Lung (tissue), 12 donors: ENCODE results near the gene MACROD1. TPM values are rescaled to one million over a fixed set of nuclear protein-coding genes. Genes with fewer than 3 reads are reported as not detected.

ENCODE experiments used
- ATAC-seq: fragments of 200-7000 bp; cut with Tn5 transposase; one replicate; pipeline ENCODE4 v1.9.1; 2020; ENCODE audit warnings: moderate number of reproducible peaks; ENCODE audit not compliant: insufficient read depth, low FRiP score
- DNase-seq, 3 donors: peaks; one replicate each; pipeline ENCODE4 v3.0.0-alpha.2; 2013 to 2017
- H3K27ac ChIP-seq, 2 donors: one replicate each; pipeline ENCODE4 v1.5.1; 2013; ENCODE audit warnings: mild to moderate bottlenecking in 2 of 2, moderate library complexity in 2 of 2, control low read depth in 1 of 2, inconsistent platforms in 1 of 2, low read depth in 1 of 2, low read length in 1 of 2
- H3K27me3 ChIP-seq, 3 donors: one replicate each; pipeline ENCODE4 v1.5.1; 2013; ENCODE audit warnings: low read length in 2 of 3; ENCODE audit not compliant: control insufficient read depth in 3 of 3, insufficient read depth in 3 of 3
- H3K36me3 ChIP-seq, 4 donors: one replicate each; pipeline ENCODE4 v1.5.1; 2013; ENCODE audit warnings: low read length in 4 of 4, mild to moderate bottlenecking in 1 of 4, moderate library complexity in 1 of 4; ENCODE audit not compliant: control insufficient read depth in 4 of 4, insufficient read depth in 4 of 4
- H3K4me1 ChIP-seq, 5 donors: one replicate each; pipeline ENCODE4 v1.5.1; 2013; ENCODE audit warnings: low read length in 5 of 5, mild to moderate bottlenecking in 2 of 5, moderate library complexity in 1 of 5; ENCODE audit not compliant: control insufficient read depth in 5 of 5, insufficient read depth in 5 of 5
- H3K4me3 ChIP-seq: one replicate; pipeline ENCODE4 v1.5.1; 2013; ENCODE audit warnings: mild to moderate bottlenecking, control low read depth, moderate library complexity
- H3K9ac ChIP-seq, 2 donors: one replicate each; pipeline ENCODE4 v1.5.1; 2013; ENCODE audit warnings: low read length in 2 of 2, control low read depth in 1 of 2; ENCODE audit not compliant: insufficient read depth in 1 of 2
- H3K9me3 ChIP-seq, 4 donors: one replicate each; pipeline ENCODE4 v1.5.1; 2013; ENCODE audit warnings: low read length in 3 of 4, mild to moderate bottlenecking in 1 of 4, moderate library complexity in 1 of 4; ENCODE audit not compliant: control insufficient read depth in 4 of 4, insufficient read depth in 3 of 4
- CTCF ChIP-seq: IDR thresholded peaks from 2 replicates; pipeline ENCODE4 v1.5.1; 2012; ENCODE audit warnings: mild to moderate bottlenecking; ENCODE audit errors: control extremely low read depth, extremely low read depth
- WGBS, 2 donors: extraction: QIAGEN DNeasy Blood & Tissue Kit; methylation state at CpG; one replicate each; pipeline ENCODE4 v1.1.7; 2013; 5-methylcytosine and 5-hydroxymethylcytosine counted together
- polyA plus RNA-seq, 2 donors: library from polyadenylated mRNA; stranded (reverse); fragments of 200-250 nt; gene quantifications; one replicate each; pipeline ENCODE4 v1.2.1, GENCODE V29; 2013
- total RNA-seq, 2 donors: library from RNA; depleted of rRNA in 1 of 2; stranded (reverse); fragments of >200 nt in 1 of 2; gene quantifications; one replicate each; pipeline ENCODE4 v1.2.1, GENCODE V29; 2014 to 2021
- donor health status: control.
- donor health status: control.
- donor health status: Bipolar disorder and iron deficiency.
- donor health status: healthy.
- donor health status: DM: yes; HTN: yes; CAD: no.

Gene MACROD1
- total and polyA plus RNA-seq, 4 donors, result 9.9 to 70.0 (median 19.0) TPM

- TF ChIP-seq CTCF, result no peak
- Histone ChIP-seq H3K9ac (no peak overlapping the region), H3K4me3 (no peak overlapping the region), H3K4me1 (peaks cover 0 to 18% (median 0%) of the 10 kb centered on the region in 5 donors), H3K27ac (no peak overlapping the region), H3K27me3 (no peaks in the 10 kb centered on the region), H3K9me3 (no peaks in the 10 kb centered on the region), H3K36me3 (no peaks in the 10 kb centered on the region)
- WGBS, 2 donors, result 92 to 100% methylated on average over 1 of the region's 1 CpG
- ATAC-seq, result no peak
- DNase-seq, result no peak
These were observed 12.3 kb upstream of the MACROD1 start for GRCh38 chr11:64178203-64178602.

- peaks cover 0 to 15% (median 0%) of the 10 kb centered on the region in 5 donors for H3K4me1 ChIP-seq
- no peak overlapping the region for H3K4me3 ChIP-seq
- H3K9me3 ChIP-seq, result no peaks in the 10 kb centered on the region
- no peaks in the 10 kb centered on the region for H3K27me3 ChIP-seq
- no peak for DNase-seq
- no peak for TF ChIP-seq CTCF
- WGBS, 2 donors, result 82 to 86% methylated on average over 8 of the region's 8 CpGs
- no peak for ATAC-seq
- H3K9ac ChIP-seq, result no peak overlapping the region
- H3K36me3 ChIP-seq, result no peaks in the 10 kb centered on the region
- no peak overlapping the region for H3K27ac ChIP-seq
These were observed 10.8 kb upstream of the MACROD1 start for GRCh38 chr11:64176751-64177150.

GRCh38 chr11:64173616-64174355, 7.9 kb upstream of the MACROD1 start:
- ATAC-seq, result no peak
- no peak for TF ChIP-seq CTCF
- H3K27ac ChIP-seq, result no peak overlapping the region
- H3K27me3 ChIP-seq, result no peaks in the 10 kb centered on the region
- no peak overlapping the region for H3K4me3 ChIP-seq
- H3K9ac ChIP-seq, result no peak overlapping the region
- H3K9me3 ChIP-seq, result no peaks in the 10 kb centered on the region
- no peaks in the 10 kb centered on the region for H3K36me3 ChIP-seq
- DNase-seq, result no peak
- WGBS, 2 donors, result 94% methylated on average over 4 of the region's 4 CpGs
- no peaks in the 10 kb centered on the region for H3K4me1 ChIP-seq
